CD4-positive, alpha-beta T cell (primary cell): ENCODE results near the gene TBC1D23. TPM values are rescaled to one million over a fixed set of nuclear protein-coding genes. Genes with fewer than 3 reads are reported as not detected.

Source experiments
- ATAC-seq: fragments of 200-7000 bp; cut with Tn5 transposase; one replicate; pipeline ENCODE4 v1.10.0; 2022; ENCODE audit warnings: mild to moderate bottlenecking; ENCODE audit not compliant: poor library complexity
- CTCF ChIA-PET: fragments of 350-600 bp; sonication (Branson Sonifier 250); formaldehyde crosslinking; loops from one replicate; lab custom pipeline; 2021; ENCODE audit warnings: antibody characterized with exemption, inconsistent platforms; lab: Charles Lee
- POLR2A ChIA-PET: fragments of 350-600 bp; sonication (Branson Sonifier 250); formaldehyde crosslinking; loops from one replicate; lab custom pipeline; 2021; ENCODE audit warnings: antibody characterized with exemption, inconsistent platforms; lab: Charles Lee
- DNase-seq, 14 experiments: peaks; one replicate each; pipeline ENCODE4 v3.0.0-alpha.2; 2013 to 2020; ENCODE audit warnings: mixed read lengths in 2 of 14
- H3K27ac ChIP-seq, 2 donors: one replicate each; pipeline versions ENCODE4 v1.5.1 to v1.7.0; 2013; ENCODE audit warnings: low read length in 2 of 2, low read depth in 1 of 2, mild to moderate bottlenecking in 1 of 2
- H3K27me3 ChIP-seq, 2 experiments: 1 replicate in 1 of 2; 2 replicates in 1 of 2; pipeline versions ENCODE4 v1.6.1 to v1.7.0; 2013; ENCODE audit warnings: low read length in 2 of 2, control low read depth in 1 of 2, mild to moderate bottlenecking in 1 of 2, moderate library complexity in 1 of 2; ENCODE audit not compliant: insufficient read depth in 2 of 2, control insufficient read depth in 1 of 2
- H3K36me3 ChIP-seq: one replicate; pipeline ENCODE4 v1.6.1; 2013; ENCODE audit warnings: low read length, control low read depth; ENCODE audit not compliant: insufficient read depth
- H3K4me1 ChIP-seq: one replicate; pipeline ENCODE4 v1.6.1; 2013; ENCODE audit warnings: low read length, control low read depth; ENCODE audit not compliant: insufficient read depth
- H3K4me3 ChIP-seq: one replicate; pipeline ENCODE4 v1.5.1; 2013; ENCODE audit warnings: mild to moderate bottlenecking, low read length, moderate library complexity
- H3K9me3 ChIP-seq, 2 experiments: 1 replicate in 1 of 2; 2 replicates in 1 of 2; pipeline versions ENCODE4 v1.6.1 to v1.7.0; 2013; ENCODE audit warnings: low read length in 2 of 2, mild to moderate bottlenecking in 2 of 2, control low read depth in 1 of 2, moderate library complexity in 1 of 2; ENCODE audit not compliant: control insufficient read depth in 1 of 2, insufficient read depth in 1 of 2
- H3K27ac Mint-ChIP-seq: one replicate; pipeline ENCODE4 v1.8.0; 2020; ENCODE audit warnings: mixed read lengths
- H3K27me3 Mint-ChIP-seq: one replicate; pipeline ENCODE4 v1.8.0; 2021; ENCODE audit warnings: mixed read lengths
- H3K36me3 Mint-ChIP-seq: one replicate; pipeline ENCODE4 v1.8.0; 2021; ENCODE audit warnings: low read depth, mixed read lengths
- H3K4me1 Mint-ChIP-seq: one replicate; pipeline ENCODE4 v1.8.0; 2021; ENCODE audit warnings: low read depth, mixed read lengths
- H3K4me3 Mint-ChIP-seq: one replicate; pipeline ENCODE4 v1.8.0; 2020; ENCODE audit warnings: mild to moderate bottlenecking, mixed read lengths
- H3K9me3 Mint-ChIP-seq: one replicate; pipeline ENCODE4 v1.8.0; 2020; ENCODE audit warnings: mixed read lengths
- CTCF ChIP-seq: fragments of 200-600 bp; IDR thresholded peaks from one replicate; pipeline ENCODE4 v1.8.0; 2022; ENCODE audit warnings: antibody characterized with exemption, mild to moderate bottlenecking
- intact Hi-C, 2 experiments: fragments of 100-400 bp; cut with DNase I in 1 of 2; cut with micrococcal nuclease in 1 of 2; formaldehyde crosslinking; loops; one replicate each; pipeline versions ENCODE4 v1.15.1 to v1.9.0; 2023 to 2025; cut with DNase I, micrococcal nuclease
- total RNA-seq, 174 experiments: library from RNA in 2 of 174; stranded (reverse) in 2 of 174; gene quantifications; one replicate each; pipeline ENCODE4 v1.2.3 and lab custom pipeline; 2021 to 2026

TBC1D23 gene
- total RNA-seq, 2 experiments from 2014 or later: 31.8 to 34.8 TPM

- no peak for TF ChIP-seq CTCF
- no peak overlapping the region for H3K4me3 ChIP-seq
- DNase-seq: no peak
- H3K4me3 Mint-ChIP-seq: no peak overlapping the region
- no peak overlapping the region for H3K27ac ChIP-seq
- H3K36me3 ChIP-seq: no peaks in the 10 kb centered on the region
- intact Hi-C loops: loop anchor here in 1 of 2 experiments (5.0 kb wide), 1 partner anchor 1378 kb away; no protein-coding TSS in a partner anchor
- no peaks in the 10 kb centered on the region for H3K36me3 Mint-ChIP-seq
- no peak for ATAC-seq
- ChIA-PET CTCF (interaction anchor here (1.0 to 1.3 kb wide), 2 partner anchors 9 to 12 kb away, joined by 3 read pairs; no protein-coding TSS in a partner anchor), POLR2A (no interaction called here)
- H3K9me3 Mint-ChIP-seq: no peaks in the 10 kb centered on the region
- no peaks in the 10 kb centered on the region for H3K4me1 Mint-ChIP-seq
- H3K27me3 ChIP-seq: no peaks in the 10 kb centered on the region
- H3K27me3 Mint-ChIP-seq: peaks cover 4% of the 10 kb centered on the region
- H3K9me3 ChIP-seq: no peaks in the 10 kb centered on the region
- H3K4me1 ChIP-seq: no peaks in the 10 kb centered on the region
- no peak overlapping the region for H3K27ac Mint-ChIP-seq
These were observed 15.7 kb upstream of the TBC1D23 start for GRCh38 chr3:100245136-100245535.

GRCh38 chr3:100245927-100246326, 14.9 kb upstream of the TBC1D23 start:
- no peaks in the 10 kb centered on the region for H3K9me3 ChIP-seq
- POLR2A ChIA-PET: no interaction called here
- CTCF ChIA-PET: interaction anchor here (0.7 to 1.4 kb wide), 3 partner anchors 8 to 177 kb away, joined by 3 read pairs; no protein-coding TSS in a partner anchor
- no peaks in the 10 kb centered on the region for H3K4me1 ChIP-seq
- H3K27me3 ChIP-seq: no peaks in the 10 kb centered on the region
- no peak overlapping the region for H3K4me3 Mint-ChIP-seq
- no peak overlapping the region for H3K27ac ChIP-seq
- no peak overlapping the region for H3K27ac Mint-ChIP-seq
- no peak for TF ChIP-seq CTCF
- no peaks in the 10 kb centered on the region for H3K36me3 Mint-ChIP-seq
- H3K27me3 Mint-ChIP-seq: peaks cover 4% of the 10 kb centered on the region
- no peak overlapping the region for H3K4me3 ChIP-seq
- no peaks in the 10 kb centered on the region for H3K36me3 ChIP-seq
- ATAC-seq (no peak), DNase-seq (no peak)
- intact Hi-C loops: loop anchor here in 1 of 2 experiments (5.0 kb wide), 1 partner anchor 1379 kb away; no protein-coding TSS in a partner anchor
- no peaks in the 10 kb centered on the region for H3K4me1 Mint-ChIP-seq
- no peaks in the 10 kb centered on the region for H3K9me3 Mint-ChIP-seq

GRCh38 chr3:100246999-100247398, 13.8 kb upstream of the TBC1D23 start:
- Mint-ChIP-seq H3K4me3 (no peak overlapping the region), H3K27me3 (peaks cover 4% of the 10 kb centered on the region), H3K4me1 (no peaks in the 10 kb centered on the region), H3K9me3 (no peaks in the 10 kb centered on the region), H3K36me3 (no peaks in the 10 kb centered on the region), H3K27ac (no peak overlapping the region)
- Histone ChIP-seq H3K27me3 (no peaks in the 10 kb centered on the region), H3K4me3 (no peak overlapping the region), H3K27ac (no peak overlapping the region), H3K9me3 (no peaks in the 10 kb centered on the region), H3K4me1 (no peaks in the 10 kb centered on the region), H3K36me3 (no peaks in the 10 kb centered on the region)
- no peak for ATAC-seq
- intact Hi-C loops: loop anchor here in 1 of 2 experiments (5.0 kb wide), 1 partner anchor 1380 kb away; no protein-coding TSS in a partner anchor
- CTCF ChIA-PET: interaction anchor here (1.4 kb wide), 1 partner anchor 178 kb away, joined by 3 read pairs; no protein-coding TSS in a partner anchor
- no peak for TF ChIP-seq CTCF
- POLR2A ChIA-PET: no interaction called here
- DNase-seq: no peak
